Measurements from ENCODE around the gene PRR35. TPM values are rescaled to one million over a fixed set of nuclear protein-coding genes. Genes with fewer than 3 reads are reported as not detected.

Gene PRR35
- total and polyA plus RNA-seq, 2 of the 4 experiments (the other 2 are of a cell fraction), result not detected

GRCh38 chr16:577796-578195 lies 17.6 kb downstream of the PRR35 start:
- intact Hi-C loops (cut with micrococcal nuclease), result loop anchor here (2.0 kb wide), 1 partner anchor 83 kb away; no protein-coding TSS in a partner anchor
- Histone ChIP-seq H3K14ac (replicated peaks; ENCODE audit: low read depth, low read length) (no peak overlapping the region), H3K9me1 (ENCODE audit: insufficient read depth, low read length) (no peaks in the 10 kb centered on the region), H3K27me3 (ENCODE audit: control insufficient read depth, insufficient read depth, low read length) (no peaks in the 10 kb centered on the region), H3K36me3 (ENCODE audit: control insufficient read depth, insufficient read depth, low read length) (peaks cover 17% of the 10 kb centered on the region; the same call in 1 of the 2 replicates), H2BK20ac (ENCODE audit: low read depth, low read length) (no peak overlapping the region), H2AK9ac (replicated peaks; ENCODE audit: low read depth, low read length, poor library complexity) (no peak overlapping the region), H3K4me2 (ENCODE audit: low read depth, low read length) (no peak overlapping the region), H3K9ac (ENCODE audit: low read depth, low read length) (no peak overlapping the region), H4K5ac (ENCODE audit: low read depth, low read length) (no peak overlapping the region), H3K56ac (ENCODE audit: extremely low read depth, insufficient read depth, low read length) (no peak overlapping the region), H2BK120ac (ENCODE audit: low read depth, low read length) (no peak overlapping the region), H2BK15ac (ENCODE audit: low read depth, low read length) (no peak overlapping the region), H3K4me1 (ENCODE audit: control insufficient read depth, insufficient read depth, low read length) (no peaks in the 10 kb centered on the region), H2AK5ac (ENCODE audit: low read depth, low read length) (no peak overlapping the region), H2BK5ac (ENCODE audit: low read depth, low read length, poor library complexity, severe bottlenecking) (no peak overlapping the region), H3K23ac (ENCODE audit: low read depth, low read length) (no peak overlapping the region), H3K9me3 (ENCODE audit: control insufficient read depth, insufficient read depth, low read length) (no peaks in the 10 kb centered on the region), H4K8ac (ENCODE audit: low read depth in 2 of 2, low read length in 2 of 2) (no peak overlapping the region), H3K4me3 (ENCODE audit: insufficient read depth, low read depth, low read length) (no peak overlapping the region), H3K79me1 (ENCODE audit: low read depth in 1 of 2, low read length in 2 of 2) (peaks cover 0 to 3% of the 10 kb centered on the region in 2 experiments; a peak in 1 of 4 replicates), H3K27ac (ENCODE audit: insufficient read depth, low read length) (no peak overlapping the region), H4K20me1 (ENCODE audit: insufficient read depth, low read length) (no peaks in the 10 kb centered on the region; the same call in 1 of the 2 replicates), H4K91ac (ENCODE audit: insufficient read depth, low read depth, low read length) (no peak overlapping the region), H3K18ac (ENCODE audit: low read depth, low read length) (no peak overlapping the region), H2AFZ (replicated peaks; ENCODE audit: low read length, poor library complexity) (no peak overlapping the region), H3K4ac (ENCODE audit: low read depth, low read length) (no peak overlapping the region)
- in situ Hi-C loops (cut with MboI; ENCODE audit: low sequenced_read_pairs), result no loop called here
- TF ChIP-seq RAD21 (IDR thresholded peaks at IDR 0.05; ENCODE audit: low read length) (no peak), NFE2L2 (IDR thresholded peaks at IDR 0.05; ENCODE audit: low read depth, low read length) (no peak)
- BruUV-seq (replicated peaks), result no TSS peak
- DNase-seq, result no peak
- WGBS, 2 experiments (ENCODE audit: extremely low coverage in 2 of 2, insufficient read length in 1 of 2), result 92% methylated on average over 7 of the region's 13 CpGs; no CpG with 5 or more reads in 1 of the 2 experiments
- ChIA-PET POLR2A (ENCODE audit: unreplicated experiment) (no interaction called here), CTCF (no interaction called here)
- dilution Hi-C loops (cut with HindIII; ENCODE audit: low sequenced_read_pairs, unreplicated experiment), result no loop called here
- ATAC-seq (ENCODE audit: low read depth), result no peak
